Nephron (organoid): ENCODE data around the gene DACH1.
A peak's percentile ranks its signal among the peaks of the same experiment; 100 is the strongest.

ENCODE experiments used
- H3K27ac Mint-ChIP-seq, 3 experiments: 2 replicates each; pipeline ENCODE4 v1.8.0; 2020; ENCODE audit warnings: mixed read lengths in 3 of 3, mild to moderate bottlenecking in 2 of 3, moderate library complexity in 1 of 3
- H3K27me3 Mint-ChIP-seq: 2 replicates; pipeline ENCODE4 v1.8.0; 2021; ENCODE audit warnings: low read depth, mild to moderate bottlenecking, moderate library complexity, mixed read lengths
- H3K36me3 Mint-ChIP-seq: 2 replicates; pipeline ENCODE4 v1.8.0; 2020; ENCODE audit warnings: low read depth, mixed read lengths
- H3K4me1 Mint-ChIP-seq: 2 replicates; pipeline ENCODE4 v1.8.0; 2020; ENCODE audit warnings: mixed read lengths
- H3K4me3 Mint-ChIP-seq, 3 experiments: 2 replicates each; pipeline ENCODE4 v1.8.0; 2020; ENCODE audit warnings: mild to moderate bottlenecking in 3 of 3, mixed read lengths in 3 of 3, moderate library complexity in 2 of 3
- H3K9me3 Mint-ChIP-seq: 2 replicates; pipeline ENCODE4 v1.8.0; 2020; ENCODE audit warnings: mixed read lengths
- TF ChIP-seq, protein P1 (sequence below), 3 experiments: fragments of 200-600 bp; sonication (generic); IDR thresholded peaks; one replicate each; pipeline ENCODE4 v1.5.0; 2021; ENCODE audit warnings: antibody characterized with exemption in 3 of 3; ENCODE audit not compliant: unreplicated experiment in 3 of 3

DACH1 gene

DNA sequence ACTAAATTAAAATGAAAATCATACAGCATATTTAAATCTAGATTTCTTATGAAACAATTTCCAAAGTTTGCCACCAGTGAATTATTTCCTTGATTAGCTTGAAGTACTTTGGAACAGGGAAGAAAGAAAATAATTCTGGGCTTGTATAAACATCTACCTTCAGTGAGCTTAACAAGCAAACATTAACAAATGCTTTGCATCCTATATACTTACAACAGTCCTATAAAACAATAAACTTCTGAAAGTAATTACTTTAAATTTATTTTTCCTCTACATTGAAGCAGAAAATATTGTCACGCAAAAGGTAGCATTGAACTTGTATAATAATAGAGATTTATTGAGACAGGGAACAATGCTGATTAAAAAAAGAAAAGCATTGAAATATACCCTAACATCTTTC is 164.8 kb downstream of the DACH1 start:
- TF ChIP-seq, protein P1, sequence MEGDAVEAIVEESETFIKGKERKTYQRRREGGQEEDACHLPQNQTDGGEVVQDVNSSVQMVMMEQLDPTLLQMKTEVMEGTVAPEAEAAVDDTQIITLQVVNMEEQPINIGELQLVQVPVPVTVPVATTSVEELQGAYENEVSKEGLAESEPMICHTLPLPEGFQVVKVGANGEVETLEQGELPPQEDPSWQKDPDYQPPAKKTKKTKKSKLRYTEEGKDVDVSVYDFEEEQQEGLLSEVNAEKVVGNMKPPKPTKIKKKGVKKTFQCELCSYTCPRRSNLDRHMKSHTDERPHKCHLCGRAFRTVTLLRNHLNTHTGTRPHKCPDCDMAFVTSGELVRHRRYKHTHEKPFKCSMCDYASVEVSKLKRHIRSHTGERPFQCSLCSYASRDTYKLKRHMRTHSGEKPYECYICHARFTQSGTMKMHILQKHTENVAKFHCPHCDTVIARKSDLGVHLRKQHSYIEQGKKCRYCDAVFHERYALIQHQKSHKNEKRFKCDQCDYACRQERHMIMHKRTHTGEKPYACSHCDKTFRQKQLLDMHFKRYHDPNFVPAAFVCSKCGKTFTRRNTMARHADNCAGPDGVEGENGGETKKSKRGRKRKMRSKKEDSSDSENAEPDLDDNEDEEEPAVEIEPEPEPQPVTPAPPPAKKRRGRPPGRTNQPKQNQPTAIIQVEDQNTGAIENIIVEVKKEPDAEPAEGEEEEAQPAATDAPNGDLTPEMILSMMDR (IDR thresholded peaks at IDR 0.05; ENCODE audit: unreplicated experiment in 3 of 3) = no peak
- Mint-ChIP-seq H3K36me3 (peaks cover 23% of the 10 kb centered on the region), H3K27me3 (no peaks in the 10 kb centered on the region)

DNA sequence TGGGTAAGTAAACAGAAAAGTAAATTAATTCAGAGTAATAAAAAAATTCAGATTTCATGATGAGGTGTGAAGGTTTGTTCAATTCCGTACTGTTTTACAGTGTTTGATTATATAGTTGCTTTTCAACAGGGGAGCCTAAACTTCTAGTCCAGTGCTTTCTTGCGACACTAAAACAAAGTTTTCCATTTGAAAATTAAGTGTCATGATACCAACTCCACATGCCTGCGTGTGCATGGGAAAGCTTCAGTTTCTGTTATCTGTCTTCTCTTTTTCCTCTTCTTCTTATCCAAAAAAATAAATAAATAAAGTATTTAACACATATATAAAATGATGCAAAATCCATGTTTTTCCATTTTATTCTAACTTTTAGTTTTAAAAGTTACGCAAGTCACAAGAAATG is 165.3 kb downstream of the DACH1 start:
- H3K27ac Mint-ChIP-seq = peak overlapping the region in 2 of 3 experiments; percentile 6 to 8
- peaks cover 21% of the 10 kb centered on the region for H3K36me3 Mint-ChIP-seq
- H3K4me3 Mint-ChIP-seq = no peak overlapping the region
- TF ChIP-seq, protein P1 (IDR thresholded peaks at IDR 0.05; ENCODE audit: unreplicated experiment in 3 of 3) = no peak
- H3K27me3 Mint-ChIP-seq = no peaks in the 10 kb centered on the region
- H3K4me1 Mint-ChIP-seq = no peaks in the 10 kb centered on the region
- H3K9me3 Mint-ChIP-seq = no peaks in the 10 kb centered on the region

More for the DNA sequence above, 164.8 kb downstream of the DACH1 start:
- Mint-ChIP-seq H3K9me3 (no peaks in the 10 kb centered on the region), H3K27ac (no peak overlapping the region), H3K4me3 (no peak overlapping the region), H3K4me1 (no peaks in the 10 kb centered on the region)

DNA sequence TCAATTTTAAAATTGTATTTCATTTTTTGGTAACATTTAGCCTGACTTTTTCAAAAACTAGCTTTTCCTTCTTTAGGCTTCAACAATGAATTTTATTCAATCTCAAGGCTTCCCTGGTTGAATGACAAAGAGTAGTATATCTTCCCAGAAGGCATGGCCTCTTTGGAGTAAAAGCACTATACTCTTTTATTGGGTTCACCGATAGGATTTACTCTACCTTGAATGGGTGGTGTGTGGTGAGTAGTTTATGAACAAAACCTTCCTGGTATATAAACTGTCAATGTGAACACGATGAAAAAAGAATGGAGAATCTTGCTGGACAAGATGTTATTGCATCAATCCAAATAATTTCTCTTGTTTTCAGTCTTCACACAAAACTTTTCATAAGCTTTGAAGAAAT is 167.7 kb downstream of the DACH1 start:
- Mint-ChIP-seq H3K4me3 (no peak overlapping the region), H3K9me3 (no peaks in the 10 kb centered on the region), H3K4me1 (no peaks in the 10 kb centered on the region), H3K27ac (no peak overlapping the region), H3K27me3 (no peaks in the 10 kb centered on the region), H3K36me3 (peaks cover 25% of the 10 kb centered on the region)
- TF ChIP-seq, protein P1 (IDR thresholded peaks at IDR 0.05; ENCODE audit: unreplicated experiment in 3 of 3) = no peak

DNA sequence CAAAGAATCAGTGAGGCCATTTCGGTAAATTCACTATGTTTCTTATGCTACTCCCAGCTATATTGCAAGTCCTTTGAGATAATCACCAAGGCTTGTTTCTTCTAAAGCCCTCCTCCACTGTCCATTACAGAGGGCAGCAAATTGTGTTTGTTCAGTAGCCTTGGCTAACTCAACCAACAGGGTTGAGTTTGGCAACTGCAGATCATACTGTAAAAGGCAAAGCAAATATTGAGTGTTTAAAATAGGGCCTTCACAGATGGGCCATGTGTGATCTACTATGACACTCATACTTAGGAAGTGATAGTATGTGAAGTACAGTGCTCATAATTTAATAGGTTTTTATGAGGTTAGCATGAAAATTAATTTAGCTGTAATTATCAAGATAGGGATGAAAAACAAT is 171.3 kb downstream of the DACH1 start:
- Mint-ChIP-seq H3K9me3 (no peaks in the 10 kb centered on the region), H3K27ac (no peak overlapping the region), H3K36me3 (peaks cover 22% of the 10 kb centered on the region), H3K4me3 (no peak overlapping the region), H3K27me3 (no peaks in the 10 kb centered on the region), H3K4me1 (no peaks in the 10 kb centered on the region)
- TF ChIP-seq, protein P1 (IDR thresholded peaks at IDR 0.05; ENCODE audit: unreplicated experiment in 3 of 3) = no peak

DNA sequence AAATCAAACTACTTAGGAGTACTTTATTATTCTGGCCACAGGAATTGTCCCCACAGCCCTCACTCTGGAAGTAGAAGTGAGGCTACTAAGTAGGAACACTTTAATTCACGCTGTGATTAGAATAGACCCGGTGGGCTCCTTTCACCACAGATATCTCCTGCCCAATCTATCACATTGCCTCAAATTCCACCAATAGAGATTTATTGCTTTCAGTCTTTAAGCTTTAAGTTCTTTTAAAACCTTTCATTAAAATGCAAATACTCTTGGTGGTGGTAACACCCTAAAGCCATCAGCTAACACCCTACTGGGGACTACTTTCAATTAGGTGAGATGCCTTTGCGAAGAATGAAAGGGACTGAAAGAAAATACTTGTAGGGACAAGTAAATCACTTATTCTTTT is 181.9 kb downstream of the DACH1 start:
- H3K27me3 Mint-ChIP-seq = no peaks in the 10 kb centered on the region
- TF ChIP-seq, protein P1 (IDR thresholded peaks at IDR 0.05; ENCODE audit: unreplicated experiment in 3 of 3) = no peak
- peaks cover 17% of the 10 kb centered on the region for H3K36me3 Mint-ChIP-seq
- H3K27ac Mint-ChIP-seq = no peak overlapping the region
- peaks cover 6% of the 10 kb centered on the region for H3K4me1 Mint-ChIP-seq
- H3K9me3 Mint-ChIP-seq = no peaks in the 10 kb centered on the region
- no peak overlapping the region for H3K4me3 Mint-ChIP-seq

DNA sequence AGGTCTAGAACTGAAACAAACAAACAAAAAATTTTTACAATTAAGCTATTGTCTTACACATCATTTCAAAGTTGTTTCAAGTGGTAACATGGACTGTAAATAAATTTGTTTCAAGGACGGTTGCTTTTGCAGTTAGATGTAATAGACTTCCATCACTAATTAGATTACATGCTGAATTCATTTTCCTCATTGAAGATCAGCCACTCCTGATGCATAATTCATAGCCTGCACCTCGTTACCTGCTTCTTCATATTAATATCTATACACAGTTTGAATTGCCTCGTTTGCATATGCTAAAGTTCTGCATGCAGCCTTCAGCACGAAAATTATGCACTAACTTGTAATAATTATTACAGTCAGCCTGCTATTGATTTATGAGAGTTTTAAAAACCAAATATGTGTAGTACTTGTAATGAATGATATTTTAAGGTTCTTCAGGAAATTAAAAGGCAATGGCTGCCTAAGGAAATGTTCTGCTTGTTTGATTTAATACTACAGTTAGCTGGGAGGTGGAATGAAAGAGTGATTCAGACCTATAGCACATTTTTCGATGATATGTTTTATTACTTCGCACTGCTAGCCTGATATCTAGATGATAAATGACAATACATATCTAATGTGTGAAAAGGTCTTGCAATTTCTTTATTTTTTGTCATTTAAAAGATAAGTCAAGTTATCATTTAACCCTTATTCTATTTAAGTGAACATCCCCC is 184.9 kb downstream of the DACH1 start:
- H3K27ac Mint-ChIP-seq = peak overlapping the region in 1 of 3 experiments; percentile 2
- no peaks in the 10 kb centered on the region for H3K9me3 Mint-ChIP-seq
- no peaks in the 10 kb centered on the region for H3K27me3 Mint-ChIP-seq
- peaks cover 30% of the 10 kb centered on the region for H3K36me3 Mint-ChIP-seq
- H3K4me3 Mint-ChIP-seq = no peak overlapping the region
- H3K4me1 Mint-ChIP-seq = peaks cover 6% of the 10 kb centered on the region
- TF ChIP-seq, protein P1 (IDR thresholded peaks at IDR 0.05; ENCODE audit: unreplicated experiment in 3 of 3) = no peak
